ENCODE data around the gene RELL2.

- peak; percentile 98 for TF ChIP-seq CTCF (IDR thresholded peaks at IDR 0.05; ENCODE audit: low read depth, low read length, poor library complexity, severe bottlenecking)
- no peak for TF ChIP-seq EZH2phosphoT487 (IDR thresholded peaks at IDR 0.05; ENCODE audit: borderline replicate concordance, low read length)
These were observed 17.8 kb upstream of the RELL2 start, which contains the start of gene DIAPH1 for GRCh38 chr5:141618804-141619554.

Data from DOHH2 (cell line).